Peyer's patch (tissue), 4 donors: ENCODE measurements around the gene CD48. TPM values are rescaled to one million over a fixed set of nuclear protein-coding genes. Genes with fewer than 3 reads are reported as not detected.

Experiments
- DNase-seq, 3 donors: peaks; one replicate each; pipeline ENCODE4 v3.0.0-alpha.2; 2017 to 2019
- H3K27ac ChIP-seq, 4 donors: fragments of 200-600 bp; sonication (generic); one replicate each; pipeline ENCODE4 v1.5.1; 2016 to 2019
- H3K27me3 ChIP-seq, 2 donors: fragments of 200-600 bp; sonication (generic); one replicate each; pipeline ENCODE4 v1.5.1; 2019
- H3K36me3 ChIP-seq, 3 donors: fragments of 200-600 bp; sonication (generic); one replicate each; pipeline ENCODE4 v1.5.1; 2016 to 2019
- H3K4me1 ChIP-seq, 4 donors: fragments of 200-600 bp; sonication (generic); one replicate each; pipeline ENCODE4 v1.5.1; 2016 to 2019
- H3K4me3 ChIP-seq, 4 donors: fragments of 200-600 bp; sonication (generic); 1 replicate in 3 of 4; 2 replicates in 1 of 4; pipeline ENCODE4 v1.5.1; 2016 to 2019; ENCODE audit warnings: mild to moderate bottlenecking in 1 of 4
- H3K9me3 ChIP-seq, 4 donors: fragments of 200-600 bp; sonication (generic); one replicate each; pipeline ENCODE4 v1.5.1; 2016 to 2019; ENCODE audit warnings: mild to moderate bottlenecking in 1 of 4
- POLR2A ChIP-seq, 2 donors: fragments of 450-650 bp; IDR thresholded peaks; one replicate each; pipeline ENCODE4 v1.5.1; 2017; ENCODE audit warnings: antibody characterized with exemption in 2 of 2, mild to moderate bottlenecking in 2 of 2, moderate library complexity in 2 of 2
- total RNA-seq, 4 donors: library from RNA; depleted of rRNA; stranded (reverse); fragments of >200 nt; gene quantifications; one replicate each; pipeline ENCODE4 v1.1.0, GENCODE V29; 2016
- TF ChIP-seq, protein P1 (sequence below), 6 experiments: fragments of 450-650 bp in 4 of 6; fragments of 200-600 bp in 2 of 6; sonication (generic) in 1 of 6; IDR thresholded peaks; one replicate each; pipeline ENCODE4 v1.5.1; 2017 to 2019; ENCODE audit warnings: antibody characterized with exemption in 6 of 6, mild to moderate bottlenecking in 3 of 6, moderate library complexity in 1 of 6

CD48 gene
- total RNA-seq, 4 donors from 2014 or later: 1.4 to 84.2 (median 9.9) TPM

DNA sequence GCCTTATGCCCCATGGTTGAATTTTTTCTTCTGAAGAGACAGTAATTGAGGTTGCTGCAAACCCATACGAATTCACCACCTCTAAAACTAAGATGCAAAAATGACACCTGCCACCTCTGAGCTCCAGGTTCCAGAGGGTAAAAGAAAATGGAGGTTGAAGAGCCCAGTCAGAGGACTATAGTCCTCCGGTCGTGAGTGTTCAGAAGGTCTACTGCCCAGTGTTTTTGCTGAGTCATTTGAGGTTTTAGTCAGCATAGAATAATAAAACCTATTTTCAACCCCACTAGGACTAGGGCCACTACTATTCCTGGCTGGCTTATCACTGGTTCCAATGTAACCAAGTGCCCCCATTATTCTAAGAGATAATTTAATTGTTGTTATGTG, 14.5 kb upstream of the CD48 start:
- peak overlapping the region in 1 of 4 donors; percentile 64 for H3K27ac ChIP-seq
- no peaks in the 10 kb centered on the region for H3K9me3 ChIP-seq
- no peak for DNase-seq
- no peak overlapping the region for H3K4me3 ChIP-seq
- peaks cover 0 to 12% (median 2%) of the 10 kb centered on the region in 4 donors for H3K4me1 ChIP-seq
- TF ChIP-seq, protein P1, sequence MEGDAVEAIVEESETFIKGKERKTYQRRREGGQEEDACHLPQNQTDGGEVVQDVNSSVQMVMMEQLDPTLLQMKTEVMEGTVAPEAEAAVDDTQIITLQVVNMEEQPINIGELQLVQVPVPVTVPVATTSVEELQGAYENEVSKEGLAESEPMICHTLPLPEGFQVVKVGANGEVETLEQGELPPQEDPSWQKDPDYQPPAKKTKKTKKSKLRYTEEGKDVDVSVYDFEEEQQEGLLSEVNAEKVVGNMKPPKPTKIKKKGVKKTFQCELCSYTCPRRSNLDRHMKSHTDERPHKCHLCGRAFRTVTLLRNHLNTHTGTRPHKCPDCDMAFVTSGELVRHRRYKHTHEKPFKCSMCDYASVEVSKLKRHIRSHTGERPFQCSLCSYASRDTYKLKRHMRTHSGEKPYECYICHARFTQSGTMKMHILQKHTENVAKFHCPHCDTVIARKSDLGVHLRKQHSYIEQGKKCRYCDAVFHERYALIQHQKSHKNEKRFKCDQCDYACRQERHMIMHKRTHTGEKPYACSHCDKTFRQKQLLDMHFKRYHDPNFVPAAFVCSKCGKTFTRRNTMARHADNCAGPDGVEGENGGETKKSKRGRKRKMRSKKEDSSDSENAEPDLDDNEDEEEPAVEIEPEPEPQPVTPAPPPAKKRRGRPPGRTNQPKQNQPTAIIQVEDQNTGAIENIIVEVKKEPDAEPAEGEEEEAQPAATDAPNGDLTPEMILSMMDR (IDR thresholded peaks at IDR 0.05): no peak
- no peak for TF ChIP-seq POLR2A (IDR thresholded peaks at IDR 0.05)
- H3K27me3 ChIP-seq: no peaks in the 10 kb centered on the region
- no peaks in the 10 kb centered on the region for H3K36me3 ChIP-seq

DNA sequence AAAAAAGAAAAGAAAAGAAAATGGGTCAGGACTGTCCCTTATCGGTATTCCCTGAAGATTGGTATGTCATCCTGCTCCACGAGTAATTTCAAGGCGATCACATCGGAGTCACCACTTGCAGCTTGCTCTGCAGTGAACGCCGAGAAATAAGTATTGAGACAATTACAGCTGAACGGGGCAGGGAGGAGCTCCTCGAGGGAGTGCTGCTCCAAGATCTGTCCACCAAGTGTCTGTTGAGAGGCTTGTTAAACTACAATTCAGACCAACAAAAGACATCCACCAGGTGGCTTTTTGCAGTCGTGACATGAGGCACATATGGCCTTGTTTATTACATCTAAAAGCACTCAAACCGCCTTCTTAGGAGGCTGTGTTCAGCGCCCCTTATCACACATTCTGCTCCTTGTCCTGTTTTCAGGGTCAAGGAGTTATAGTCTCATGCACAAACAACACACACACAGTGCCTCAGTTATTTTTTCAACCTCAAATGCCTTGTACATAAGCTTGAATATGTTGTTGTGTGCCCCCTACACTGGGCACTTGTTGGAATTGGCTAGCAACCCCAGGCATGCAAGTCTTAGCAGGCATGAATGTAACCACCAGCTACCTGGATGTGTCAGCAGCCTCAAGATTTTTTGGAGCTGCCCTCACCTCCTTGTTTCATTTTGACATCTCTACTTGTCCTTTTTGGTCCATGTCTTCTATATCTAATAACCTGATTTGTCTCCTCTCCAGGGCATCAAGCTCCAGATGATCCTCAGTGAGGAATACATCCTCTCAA, 13.0 kb upstream of the CD48 start:
- H3K9me3 ChIP-seq: no peaks in the 10 kb centered on the region
- H3K36me3 ChIP-seq: no peaks in the 10 kb centered on the region
- TF ChIP-seq POLR2A (IDR thresholded peaks at IDR 0.05): no peak

DNA sequence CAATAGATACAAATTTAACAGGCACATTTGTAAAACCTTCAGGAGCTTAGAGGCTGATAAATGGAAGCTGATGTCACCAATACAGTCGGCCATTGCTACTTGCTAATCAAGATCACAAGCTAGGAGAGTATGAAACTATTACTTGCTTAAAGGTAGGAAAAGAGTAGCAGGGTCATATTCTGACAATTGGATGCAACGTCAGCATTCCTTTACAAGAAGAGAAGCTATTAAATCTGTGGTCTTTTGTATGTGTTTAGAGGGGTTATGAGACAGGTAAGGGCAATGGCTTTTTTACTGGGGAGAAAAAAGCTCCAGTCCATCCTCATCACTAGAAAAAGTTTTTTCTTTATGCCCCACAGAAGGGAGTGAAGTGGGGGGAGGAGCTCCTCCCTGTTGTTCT, 11.7 kb upstream of the CD48 start:
- H3K4me3 ChIP-seq: no peak overlapping the region
- no peaks in the 10 kb centered on the region for H3K9me3 ChIP-seq
- H3K27me3 ChIP-seq: no peaks in the 10 kb centered on the region
- no peak overlapping the region for H3K27ac ChIP-seq
- peaks cover 0 to 12% (median 2%) of the 10 kb centered on the region in 4 donors for H3K4me1 ChIP-seq
- TF ChIP-seq POLR2A (IDR thresholded peaks at IDR 0.05): no peak
- TF ChIP-seq, protein P1 (IDR thresholded peaks at IDR 0.05): no peak
- H3K36me3 ChIP-seq: no peaks in the 10 kb centered on the region
- DNase-seq: no peak

More for the DNA sequence above, 13.0 kb upstream of the CD48 start:
- Histone ChIP-seq H3K27me3 (no peaks in the 10 kb centered on the region), H3K27ac (no peak overlapping the region), H3K4me3 (no peak overlapping the region), H3K4me1 (peaks cover 0 to 12% (median 2%) of the 10 kb centered on the region in 4 donors)
- no peak for DNase-seq

DNA sequence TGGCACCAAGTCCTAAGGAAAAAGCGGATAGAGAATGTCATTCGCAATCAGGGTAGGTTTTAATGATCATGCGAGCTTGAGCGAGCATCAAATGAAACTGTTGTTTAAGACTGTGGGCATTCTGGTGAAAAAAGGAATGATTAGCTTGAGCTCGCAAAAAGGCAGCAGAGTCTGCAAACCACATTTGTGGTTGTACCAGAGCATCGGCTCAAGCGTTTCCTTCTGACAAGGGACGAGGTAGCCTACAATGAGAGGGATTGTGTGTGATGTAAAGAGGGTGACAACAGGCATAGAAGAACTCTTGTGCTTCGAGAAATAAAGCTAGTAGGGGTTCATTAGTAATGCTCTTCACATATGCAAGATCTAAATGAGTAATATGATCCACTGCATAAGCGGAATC, 11.1 kb upstream of the CD48 start:
- Histone ChIP-seq H3K9me3 (no peaks in the 10 kb centered on the region), H3K4me3 (no peak overlapping the region), H3K4me1 (peaks cover 0 to 12% (median 2%) of the 10 kb centered on the region in 4 donors), H3K27me3 (no peaks in the 10 kb centered on the region), H3K36me3 (no peaks in the 10 kb centered on the region), H3K27ac (no peak overlapping the region)
- TF ChIP-seq POLR2A (IDR thresholded peaks at IDR 0.05): no peak
- TF ChIP-seq, protein P1 (IDR thresholded peaks at IDR 0.05): no peak
- no peak for DNase-seq

DNA sequence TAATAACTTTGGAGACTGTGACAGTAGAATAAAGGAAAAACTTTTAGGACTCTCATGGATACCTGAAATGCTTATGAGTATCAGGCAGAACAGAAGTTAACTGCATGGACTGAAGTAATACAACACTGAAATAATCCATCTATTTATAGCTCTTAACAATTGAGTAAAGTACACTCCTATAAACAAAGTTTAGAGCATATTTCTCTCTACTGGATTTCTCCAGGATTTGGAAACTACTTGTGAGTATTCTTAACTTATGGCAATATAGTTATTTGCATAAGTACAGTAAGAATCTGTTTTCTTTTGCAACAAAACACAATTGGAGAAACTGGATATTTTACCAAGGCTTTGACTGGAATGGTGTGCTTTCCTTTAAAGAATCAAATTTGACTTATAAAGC, 9.9 kb upstream of the CD48 start:
- H3K4me1 ChIP-seq: peaks cover 0 to 5% (median under 1%) of the 10 kb centered on the region in 4 donors
- H3K27me3 ChIP-seq: no peaks in the 10 kb centered on the region
- TF ChIP-seq POLR2A (IDR thresholded peaks at IDR 0.05): no peak
- TF ChIP-seq, protein P1 (IDR thresholded peaks at IDR 0.05): no peak
- H3K27ac ChIP-seq: no peak overlapping the region
- no peaks in the 10 kb centered on the region for H3K9me3 ChIP-seq
- no peak for DNase-seq
- no peak overlapping the region for H3K4me3 ChIP-seq
- no peaks in the 10 kb centered on the region for H3K36me3 ChIP-seq

DNA sequence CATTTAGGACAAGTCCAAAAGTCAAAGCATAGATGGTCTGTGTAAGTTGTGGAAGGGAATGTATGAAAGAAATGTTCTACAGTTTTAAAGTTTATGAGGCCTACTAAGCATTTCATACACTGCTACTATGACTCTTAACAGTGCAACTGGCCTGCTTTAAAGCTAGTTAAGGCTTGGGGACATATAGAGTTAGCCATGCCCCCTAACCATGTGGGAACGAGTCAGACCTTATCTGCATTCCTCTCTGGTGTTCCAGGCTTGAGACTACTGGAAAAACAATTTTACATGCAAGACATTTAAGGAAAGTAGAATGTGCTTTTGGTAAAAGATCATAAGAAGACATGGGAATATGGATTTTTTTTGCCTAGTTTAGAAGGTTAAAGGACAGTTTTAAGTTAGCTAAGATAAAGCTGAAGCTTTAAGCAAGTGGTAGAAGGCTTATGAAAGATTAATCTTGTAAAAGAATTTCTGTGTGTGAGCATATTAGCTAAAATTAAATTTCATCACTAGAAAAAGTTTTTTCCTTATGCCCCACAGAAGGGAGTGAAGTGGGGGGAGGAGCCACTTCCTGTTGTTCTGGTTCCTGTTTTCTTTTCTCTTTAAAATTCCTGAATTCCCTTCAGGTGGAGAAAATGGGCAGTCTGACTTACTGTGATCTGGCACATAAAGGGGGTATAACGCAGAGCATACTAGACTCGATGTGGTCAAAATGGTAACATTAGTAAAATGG, 8.9 kb upstream of the CD48 start:
- no peak for TF ChIP-seq POLR2A (IDR thresholded peaks at IDR 0.05)

More for the DNA sequence above, 8.9 kb upstream of the CD48 start:
- Histone ChIP-seq H3K4me1 (no peaks in the 10 kb centered on the region), H3K36me3 (no peaks in the 10 kb centered on the region), H3K27ac (no peak overlapping the region), H3K9me3 (no peaks in the 10 kb centered on the region), H3K4me3 (no peak overlapping the region), H3K27me3 (no peaks in the 10 kb centered on the region)
- no peak for DNase-seq
